ENCODE data around the gene BAD. TPM values are rescaled to one million over a fixed set of nuclear protein-coding genes. Genes with fewer than 3 reads are reported as not detected.

The BAD gene
- total and polyA plus RNA-seq, 12 donors = 9.5 to 219 (median 101) TPM

- no peak for TF ChIP-seq CTCF (IDR thresholded peaks at IDR 0.05)
- TF ChIP-seq POLR2A (IDR thresholded peaks at IDR 0.05) = no peak
- Histone ChIP-seq H3K27me3 (no peaks in the 10 kb centered on the region), H3K4me3 (no peak overlapping the region), H3K4me1 (replicated peaks in 1 of 2) (peaks cover 7 to 11% of the 10 kb centered on the region in 2 donors), H3K9me3 (replicated peaks in 1 of 3) (no peaks in the 10 kb centered on the region), H3K27ac (no peak overlapping the region), H3K36me3 (replicated peaks in 1 of 2) (peaks cover 0 to 31% of the 10 kb centered on the region in 2 donors)
- intact Hi-C loops (cut with DNase I) = no loop called here
- WGBS, 4 donors = 88 to 92% (median 92%) methylated on average over 8 to 15 of the region's 15 CpGs
- no peak for DNase-seq
Observed at GRCh38 chr11:64275031-64275800, 9.2 kb downstream of the BAD start.

- Histone ChIP-seq H3K4me1 (replicated peaks in 1 of 2) (peaks cover 30 to 43% of the 10 kb centered on the region in 2 donors), H3K27ac (peak overlapping the region; percentile 94 to 97 (median 96)), H3K4me3 (peak overlapping the region; percentile 25 to 91 (median 61)), H3K9me3 (replicated peaks in 1 of 3) (no peaks in the 10 kb centered on the region), H3K27me3 (no peaks in the 10 kb centered on the region), H3K36me3 (replicated peaks in 1 of 2) (peaks cover 0 to 18% of the 10 kb centered on the region in 2 donors)
- DNase-seq = peak; percentile 97 to 100 (median 99)
- intact Hi-C loops (cut with DNase I) = no loop called here
- 0% methylated on average over 3 to 58 of the region's 58 CpGs for WGBS, 4 donors
- TF ChIP-seq CTCF (IDR thresholded peaks at IDR 0.05) (peak in 3 of 6 experiments; percentile 6 to 15 (median 12)), POLR2A (IDR thresholded peaks at IDR 0.05) (peak; percentile 4 to 10)
Observed at GRCh38 chr11:64269540-64270220, 14.8 kb downstream of the BAD start.

DNA sequence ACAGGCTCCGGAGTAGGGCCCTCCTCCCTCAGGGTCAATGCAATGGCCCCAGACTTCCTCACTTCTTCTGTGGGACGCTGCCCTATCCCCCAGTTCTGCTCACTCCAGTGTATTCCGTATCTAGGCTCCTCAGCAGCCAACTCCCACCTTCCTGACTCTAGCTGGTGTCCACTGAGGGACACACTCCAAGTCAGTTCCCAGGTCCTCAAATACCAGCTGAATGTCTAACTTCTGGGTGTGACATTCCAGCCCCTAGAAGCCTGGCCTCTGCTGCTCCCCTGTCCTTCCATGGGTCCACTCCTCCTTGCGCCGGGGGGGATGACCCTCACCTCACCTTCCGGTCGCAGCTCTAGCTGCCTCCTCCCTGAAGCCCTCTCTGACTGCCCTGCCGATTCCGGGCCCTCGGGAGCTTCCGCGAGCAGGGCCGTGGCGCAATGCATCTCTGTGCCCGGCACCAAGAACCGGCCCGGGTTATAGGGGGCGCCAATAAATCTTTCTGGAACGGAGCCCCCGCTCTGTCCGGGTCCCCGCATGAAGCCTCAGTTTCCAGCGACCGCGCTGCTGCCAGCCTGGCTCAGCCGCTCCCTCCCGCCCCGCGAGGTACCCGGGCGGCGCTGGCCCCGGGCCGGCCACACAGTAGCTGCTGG, 15.4 kb downstream of the BAD start:
- DNase-seq = peak; percentile 53 to 83 (median 71)
- intact Hi-C loops (cut with DNase I) = no loop called here
- no peaks in the 10 kb centered on the region for H3K27me3 ChIP-seq
- H3K4me3 ChIP-seq = peak overlapping the region; percentile 19 to 91 (median 61)
- H3K36me3 ChIP-seq (replicated peaks in 1 of 2) = peaks cover 0 to 24% of the 10 kb centered on the region in 2 donors
- 0 to 1% (median 1%) methylated on average over 20 to 34 of the region's 34 CpGs for WGBS, 4 donors
- TF ChIP-seq CTCF (IDR thresholded peaks at IDR 0.05) = peak in 1 of 6 experiments; percentile 4
- peak in 1 of 2 donors; percentile 86 for TF ChIP-seq POLR2A (IDR thresholded peaks at IDR 0.05)
- H3K4me1 ChIP-seq (replicated peaks in 1 of 2) = peaks cover 30 to 43% of the 10 kb centered on the region in 2 donors
- no peaks in the 10 kb centered on the region for H3K9me3 ChIP-seq (replicated peaks in 1 of 3)
- H3K27ac ChIP-seq = peak overlapping the region; percentile 94 to 97 (median 96)
